Activated CD8-positive, alpha-beta memory T cell treated with anti-CD3 and anti-CD28 coated beads, Interleukin-2, amount 50 U/mL, for 1 hour (primary cell): ENCODE data around the gene CAPN1.
"Not testable (repeated sequence)": the region's sequence is repeated elsewhere in the genome, so short reads cannot be mapped to it uniquely, and the experiment has no call there.

Experiments used
- DNase-seq: peaks from one replicate; pipeline ENCODE4 v3.0.0-alpha.2; 2020; ENCODE audit errors: extremely low read depth

The CAPN1 gene

GRCh38 chr11:65160643-65161042, 21.1 kb upstream of the CAPN1 start:
- no peak for DNase-seq

GRCh38 chr11:65163684-65164083, 18.0 kb upstream of the CAPN1 start:
- DNase-seq = no peak

GRCh38 chr11:65165410-65166317, 16.1 kb upstream of the CAPN1 start:
- no peak for DNase-seq

GRCh38 chr11:65166893-65167292, 14.8 kb upstream of the CAPN1 start:
- no peak for DNase-seq

- DNase-seq = no peak
These were observed 14.1 kb upstream of the CAPN1 start for GRCh38 chr11:65167656-65168055.

- DNase-seq = no peak
These were observed 12.5 kb upstream of the CAPN1 start for GRCh38 chr11:65169164-65169641.

GRCh38 chr11:65170058-65170534, 11.6 kb upstream of the CAPN1 start, which contains the start of gene SPDYC:
Gene SPDYC (plus strand): TSS chr11:65170233. CDS start chr11:65171358, 1,125 bp downstream.
- DNase-seq = no peak

- DNase-seq = no peak
These were observed 9.1 kb upstream of the CAPN1 start for GRCh38 chr11:65172600-65172999.

GRCh38 chr11:65174571-65175010, 7.1 kb upstream of the CAPN1 start:
- DNase-seq = not testable (repeated sequence)

GRCh38 chr11:65180877-65181568, 705 bp upstream of the CAPN1 start:
- no peak for DNase-seq

- DNase-seq = no peak
These were observed 786 bp downstream of the CAPN1 start for GRCh38 chr11:65182258-65183170.

GRCh38 chr11:65183201-65183891, 1.6 kb downstream of the CAPN1 start:
- DNase-seq = no peak

GRCh38 chr11:65184146-65184545, 2.4 kb downstream of the CAPN1 start:
- no peak for DNase-seq

GRCh38 chr11:65185171-65185570, 3.4 kb downstream of the CAPN1 start:
- no peak for DNase-seq

- DNase-seq = no peak
These were observed 4.2 kb downstream of the CAPN1 start for GRCh38 chr11:65185869-65186341.

- DNase-seq = no peak
These were observed 5.0 kb downstream of the CAPN1 start for GRCh38 chr11:65186701-65187100.

- DNase-seq = no peak
These were observed 5.5 kb downstream of the CAPN1 start for GRCh38 chr11:65187146-65187675.

- DNase-seq = no peak
These were observed 6.3 kb downstream of the CAPN1 start for GRCh38 chr11:65187971-65188461.

- no peak for DNase-seq
These were observed 6.8 kb downstream of the CAPN1 start for GRCh38 chr11:65188486-65188885.

GRCh38 chr11:65189191-65189590, 7.5 kb downstream of the CAPN1 start:
- DNase-seq = no peak
